RPMI8226 (cell line): Measurements from ENCODE around the gene ADGRD2.

Experiments used
- DNase-seq: peaks from one replicate; pipeline ENCODE4 v3.0.0-alpha.2; 2015

Gene ADGRD2

GRCh38 chr9:124498499-124499146 lies 48.4 kb downstream of the ADGRD2 start:
- no peak for DNase-seq

- DNase-seq, result no peak
Measured at GRCh38 chr9:124499216-124499615, 49.0 kb downstream of the ADGRD2 start.

- DNase-seq, result no peak
Measured at GRCh38 chr9:124500028-124500795, 50.0 kb downstream of the ADGRD2 start.

GRCh38 chr9:124500796-124501611 lies 50.8 kb downstream of the ADGRD2 start:
- no peak for DNase-seq

- DNase-seq, result no peak
Measured at GRCh38 chr9:124501771-124502320, 51.6 kb downstream of the ADGRD2 start.

- no peak for DNase-seq
Measured at GRCh38 chr9:124502711-124503702, 52.8 kb downstream of the ADGRD2 start.

- no peak for DNase-seq
Measured at GRCh38 chr9:124503713-124504529, 53.7 kb downstream of the ADGRD2 start.

- DNase-seq, result no peak
Measured at GRCh38 chr9:124504530-124505005, 54.3 kb downstream of the ADGRD2 start.

GRCh38 chr9:124505006-124505900 lies 55.0 kb downstream of the ADGRD2 start:
- no peak for DNase-seq

GRCh38 chr9:124505901-124506346 lies 55.7 kb downstream of the ADGRD2 start:
- no peak for DNase-seq

- DNase-seq, result no peak
Measured at GRCh38 chr9:124506433-124506832, 56.2 kb downstream of the ADGRD2 start.

- no peak for DNase-seq
Measured at GRCh38 chr9:124506931-124507879, 57.0 kb downstream of the ADGRD2 start, which contains the start of gene NR5A1. Gene NR5A1, minus strand, starts transcription at chr9:124507399. Its CDS starts 4,004 bp downstream, at chr9:124503395.

- DNase-seq, result no peak
Measured at GRCh38 chr9:124507880-124508423, 57.7 kb downstream of the ADGRD2 start.

GRCh38 chr9:124510650-124511425 lies 60.6 kb downstream of the ADGRD2 start:
- no peak for DNase-seq

GRCh38 chr9:124511426-124511840 lies 61.2 kb downstream of the ADGRD2 start:
- no peak for DNase-seq

GRCh38 chr9:124511891-124512805 lies 61.9 kb downstream of the ADGRD2 start:
- no peak for DNase-seq
